ENCODE measurements around the gene RFX2. TPM values are rescaled to one million over a fixed set of nuclear protein-coding genes. Genes with fewer than 3 reads are reported as not detected.

RFX2 gene
- total RNA-seq, 1 experiment from 2014 or later = 4.6 TPM

DNA sequence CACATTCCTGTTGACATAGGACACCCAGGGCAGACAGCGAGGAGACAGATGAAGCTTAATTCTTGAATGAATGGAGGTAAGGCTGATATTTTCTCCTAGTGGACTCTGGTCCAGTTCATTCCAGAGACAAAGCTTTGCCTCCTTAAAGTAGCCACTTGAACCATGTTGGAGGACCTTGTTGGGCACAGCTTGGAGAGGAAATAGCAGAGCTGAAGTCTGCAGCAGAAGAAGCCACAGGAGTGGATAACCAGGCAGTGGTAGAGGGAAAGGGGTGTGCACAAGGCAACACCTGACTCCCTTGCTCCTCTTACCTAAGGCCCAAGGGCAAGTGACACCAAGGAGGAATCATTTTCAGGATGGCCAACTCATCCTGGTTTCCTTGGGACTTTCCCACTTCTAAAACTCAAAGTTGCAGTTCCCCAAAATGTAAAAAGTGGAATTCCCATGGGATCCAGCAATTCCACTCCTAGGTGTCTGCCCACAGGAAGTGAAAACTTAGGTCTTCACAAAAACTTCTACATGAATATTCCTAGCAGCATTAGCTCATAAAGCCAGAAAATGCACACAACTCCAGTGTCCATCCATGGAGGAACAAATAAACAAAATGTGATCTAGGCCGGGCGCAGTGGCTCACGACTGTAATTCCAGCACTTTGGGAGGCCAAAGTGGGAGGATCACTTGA, 6.6 kb upstream of the RFX2 start:
- TF ChIP-seq ZSCAN18 (CRISPR knock-in tag; IDR thresholded peaks at IDR 0.05) = no peak
- no peak for TF ChIP-seq HMGXB4 (CRISPR knock-in tag; IDR thresholded peaks at IDR 0.05)
- TF ChIP-seq IRF1 (CRISPR knock-in tag; IDR thresholded peaks at IDR 0.05) = no peak
- no peak for TF ChIP-seq ZNF416 (CRISPR knock-in tag; IDR thresholded peaks at IDR 0.05)
- TF ChIP-seq ATF6 (CRISPR knock-in tag; IDR thresholded peaks at IDR 0.05) = no peak
- TF ChIP-seq FOXJ3 (CRISPR knock-in tag; IDR thresholded peaks at IDR 0.05; ENCODE audit: borderline replicate concordance) = no peak
- no peak for TF ChIP-seq NR3C1 (CRISPR knock-in tag; conservative IDR thresholded peaks at IDR 0.05; ENCODE audit: low read depth)
- TF ChIP-seq ZNF396 (CRISPR knock-in tag; IDR thresholded peaks at IDR 0.05; ENCODE audit: borderline replicate concordance) = no peak
- TF ChIP-seq ETV6 (CRISPR knock-in tag; IDR thresholded peaks at IDR 0.05) = no peak
- no peak for TF ChIP-seq ZMAT4 (CRISPR knock-in tag; IDR thresholded peaks at IDR 0.05)
- no peak for TF ChIP-seq ZNF281 (CRISPR knock-in tag; IDR thresholded peaks at IDR 0.05)
- TF ChIP-seq, protein P1, sequence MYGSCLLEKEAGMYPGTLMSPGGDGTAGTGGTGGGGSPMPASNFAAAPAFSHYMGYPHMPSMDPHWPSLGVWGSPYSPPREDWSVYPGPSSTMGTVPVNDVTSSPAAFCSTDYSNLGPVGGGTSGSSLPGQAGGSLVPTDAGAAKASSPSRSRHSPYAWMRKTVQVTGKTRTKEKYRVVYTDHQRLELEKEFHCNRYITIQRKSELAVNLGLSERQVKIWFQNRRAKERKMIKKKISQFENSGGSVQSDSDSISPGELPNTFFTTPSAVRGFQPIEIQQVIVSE (CRISPR knock-in tag; IDR thresholded peaks at IDR 0.05; ENCODE audit: borderline replicate concordance) = no peak
- TF ChIP-seq, protein P2, sequence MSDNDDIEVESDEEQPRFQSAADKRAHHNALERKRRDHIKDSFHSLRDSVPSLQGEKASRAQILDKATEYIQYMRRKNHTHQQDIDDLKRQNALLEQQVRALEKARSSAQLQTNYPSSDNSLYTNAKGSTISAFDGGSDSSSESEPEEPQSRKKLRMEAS (CRISPR knock-in tag; IDR thresholded peaks at IDR 0.05) = no peak
- TF ChIP-seq AFF4 (CRISPR knock-in tag; IDR thresholded peaks at IDR 0.05; ENCODE audit: borderline replicate concordance) = no peak
- TF ChIP-seq JUN (CRISPR knock-in tag; IDR thresholded peaks at IDR 0.05) = no peak
- no peak for ATAC-seq
- Mint-ChIP-seq H3K27me3 (ENCODE audit: low read depth) (peaks cover 45% of the 10 kb centered on the region), H3K27ac (no peak overlapping the region), H3K9me3 (peaks cover 18% of the 10 kb centered on the region), H3K36me3 (peaks cover 4% of the 10 kb centered on the region), H3K4me1 (no peaks in the 10 kb centered on the region), H3K4me3 (no peak overlapping the region)
- DNase-seq (ENCODE audit: low spot score) = no peak
- CTCF ChIA-PET = interaction anchor here (1.8 kb wide), 1 partner anchor 9 kb away, joined by 10 read pairs; no protein-coding TSS in a partner anchor
- POLR2A ChIA-PET = no interaction called here

Data from WTC11 (cell line).